HepG2 (cell line): Measurements from ENCODE around the gene STEAP1. TPM values are rescaled to one million over a fixed set of nuclear protein-coding genes. Genes with fewer than 3 reads are reported as not detected.
A peak's percentile ranks its signal among the peaks of the same experiment; 100 is the strongest.

ENCODE experiments used
- CENPX ChIP-seq: sonication (generic); formaldehyde crosslinking; IDR thresholded peaks from 2 replicates; pipeline ENCODE4 v1.9.0; 2021; ENCODE audit warnings: mild to moderate bottlenecking, missing genetic modification reagents, moderate library complexity
- CHD4 ChIP-seq: fragments of 200-600 bp; sonication (generic); IDR thresholded peaks from 2 replicates; pipeline ENCODE4 v1.7.0; 2017; ENCODE audit warnings: mild to moderate bottlenecking, low read length, borderline replicate concordance
- KLF13 ChIP-seq: sonication (generic); formaldehyde crosslinking; IDR thresholded peaks from 2 replicates; pipeline ENCODE4 v1.4.0; 2020; ENCODE audit warnings: mild to moderate bottlenecking, missing genetic modification reagents
- LBX2 ChIP-seq: sonication (generic); formaldehyde crosslinking; IDR thresholded peaks from 2 replicates; pipeline ENCODE4 v1.5.0; 2020; ENCODE audit warnings: missing genetic modification reagents, mild to moderate bottlenecking, borderline replicate concordance
- MTA3 ChIP-seq: sonication (generic); formaldehyde crosslinking; IDR thresholded peaks from 2 replicates; pipeline ENCODE4 v1.4.0; 2020; ENCODE audit warnings: missing genetic modification reagents
- NFYC ChIP-seq: IDR thresholded peaks from 2 replicates; pipeline ENCODE4 v1.6.1; 2016; ENCODE audit warnings: missing genetic modification reagents, missing compliant biosample characterization
- PRMT3 ChIP-seq: sonication (generic); formaldehyde crosslinking; IDR thresholded peaks from 2 replicates; pipeline ENCODE4 v1.8.1; 2022; ENCODE audit warnings: low read depth, mild to moderate bottlenecking, moderate library complexity, missing genetic modification reagents, borderline replicate concordance
- RARG ChIP-seq: sonication (generic); formaldehyde crosslinking; IDR thresholded peaks from 2 replicates; pipeline ENCODE4 v1.4.0; 2020; ENCODE audit warnings: low read depth, mild to moderate bottlenecking, missing genetic modification reagents
- THAP11 ChIP-seq: IDR thresholded peaks from 2 replicates; pipeline ENCODE4 v1.6.1; 2016; ENCODE audit warnings: missing biosample characterization, missing genetic modification reagents
- TSC22D2 ChIP-seq: sonication (generic); formaldehyde crosslinking; IDR thresholded peaks from 2 replicates; pipeline ENCODE4 v1.5.1; 2020; ENCODE audit warnings: missing genetic modification reagents, mild to moderate bottlenecking, borderline replicate concordance
- ZNF205 ChIP-seq: IDR thresholded peaks from 2 replicates; pipeline ENCODE4 v1.6.1; 2018; ENCODE audit warnings: missing biosample characterization, missing genetic modification reagents
- ZNF839 ChIP-seq: sonication (generic); formaldehyde crosslinking; IDR thresholded peaks from 2 replicates; pipeline ENCODE4 v1.4.0; 2020; ENCODE audit warnings: missing genetic modification reagents, mild to moderate bottlenecking, borderline replicate concordance
- polyA plus RNA-seq, 8 experiments: library from polyadenylated mRNA; depleted of rRNA in 3 of 8; stranded (reverse) in 7 of 8; unstranded in 1 of 8; fragments of >200 nt; fragmentation: Illumina TruSeq in 4 of 8; extraction: Trizol in 4 of 8; gene quantifications; 2 replicates each; pipeline versions ENCODE4 v1.2.1 to v1.2.3, GENCODE V29; 2011 to 2016; ENCODE audit warnings: low read depth in 4 of 8, missing spikeins in 1 of 8, mixed read lengths in 1 of 8; ENCODE audit not compliant: insufficient read depth in 1 of 8
- total RNA-seq, 5 experiments: library from RNA; depleted of rRNA; stranded (reverse); fragments of >200 nt; fragmentation: Illumina TruSeq; extraction: Trizol; gene quantifications; 2 replicates each; pipeline ENCODE4 v1.2.3, GENCODE V29; 2016; ENCODE audit warnings: low read depth in 1 of 5
- TF ChIP-seq, protein P1 (sequence below): IDR thresholded peaks from 2 replicates; pipeline ENCODE4 v1.6.1; 2016; ENCODE audit warnings: missing compliant biosample characterization, missing genetic modification reagents, borderline replicate concordance
- TF ChIP-seq, protein P2 (sequence below): sonication (generic); formaldehyde crosslinking; IDR thresholded peaks from 2 replicates; pipeline ENCODE4 v1.8.0; 2022; ENCODE audit warnings: mild to moderate bottlenecking, missing genetic modification reagents, moderate library complexity

Gene STEAP1
- total and polyA plus RNA-seq, 2 of the 13 experiments (the other 11 are each of a cell fraction or from before 2014, with no cell fraction given): 23.2 to 24.2 TPM

DNA sequence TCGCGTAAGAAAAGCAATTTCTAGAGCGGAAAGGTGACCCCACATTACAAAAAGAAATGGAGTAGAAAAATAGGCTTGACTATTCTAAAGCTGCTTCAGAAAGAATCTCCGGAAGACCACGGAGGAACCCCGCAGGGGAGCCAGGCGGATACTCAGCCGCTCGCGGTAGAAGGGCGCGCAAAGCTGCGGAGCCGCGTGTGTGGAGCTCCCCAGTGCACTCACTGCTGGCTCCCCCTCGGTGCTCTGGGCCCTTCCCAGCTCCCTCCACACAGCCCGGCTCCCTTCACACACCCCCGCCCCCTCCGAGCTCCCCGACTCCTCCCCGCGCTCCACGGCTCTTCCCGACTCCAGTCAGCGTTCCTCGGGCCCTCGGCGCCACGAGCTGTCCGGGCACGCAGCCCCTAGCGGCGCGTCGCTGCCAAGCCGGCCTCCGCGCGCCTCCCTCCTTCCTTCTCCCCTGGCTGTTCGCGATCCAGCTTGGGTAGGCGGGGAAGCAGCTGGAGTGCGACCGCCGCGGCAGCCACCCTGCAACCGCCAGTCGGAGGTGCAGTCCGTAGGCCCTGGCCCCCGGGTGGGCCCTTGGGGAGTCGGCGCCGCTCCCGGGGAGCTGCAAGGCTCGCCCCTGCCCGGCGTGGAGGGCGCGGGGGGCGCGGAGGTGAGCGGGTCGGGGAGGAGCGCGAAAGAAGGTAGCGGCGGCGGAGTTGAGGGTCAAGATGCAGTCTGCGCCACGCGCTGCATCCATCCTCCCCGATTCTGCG, 57.3 kb downstream of the STEAP1 start, which contains the start of gene STEAP2 (continued):
- TF ChIP-seq LBX2 (CRISPR knock-in tag): peak; percentile 90
- TF ChIP-seq KLF13 (CRISPR knock-in tag): peak; percentile 81; the same call in 1 of the 2 replicates
- TF ChIP-seq CHD4: no peak
- TF ChIP-seq MTA3 (CRISPR knock-in tag): no peak
- TF ChIP-seq RARG (CRISPR knock-in tag): 0 out of 2 replicates have a peak, but pooled peaks have one; percentile 50
- TF ChIP-seq PRMT3 (CRISPR knock-in tag): peak; percentile 30; the same call in 1 of the 2 replicates
- TF ChIP-seq NFYC (CRISPR knock-in tag): no peak
- TF ChIP-seq TSC22D2: no peak
- peak; percentile 88 for TF ChIP-seq ZNF839 (CRISPR knock-in tag)
- TF ChIP-seq THAP11 (CRISPR knock-in tag): peak; percentile 49; the same call in 1 of the 2 replicates
- peak; percentile 42; the same call in 1 of the 2 replicates for TF ChIP-seq ZNF205 (CRISPR knock-in tag)
- TF ChIP-seq, protein P1, sequence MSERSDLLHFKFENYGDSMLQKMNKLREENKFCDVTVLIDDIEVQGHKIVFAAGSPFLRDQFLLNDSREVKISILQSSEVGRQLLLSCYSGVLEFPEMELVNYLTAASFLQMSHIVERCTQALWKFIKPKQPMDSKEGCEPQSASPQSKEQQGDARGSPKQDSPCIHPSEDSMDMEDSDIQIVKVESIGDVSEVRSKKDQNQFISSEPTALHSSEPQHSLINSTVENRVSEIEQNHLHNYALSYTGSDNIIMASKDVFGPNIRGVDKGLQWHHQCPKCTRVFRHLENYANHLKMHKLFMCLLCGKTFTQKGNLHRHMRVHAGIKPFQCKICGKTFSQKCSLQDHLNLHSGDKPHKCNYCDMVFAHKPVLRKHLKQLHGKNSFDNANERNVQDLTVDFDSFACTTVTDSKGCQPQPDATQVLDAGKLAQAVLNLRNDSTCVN (CRISPR knock-in tag): no peak
- TF ChIP-seq, protein P2, sequence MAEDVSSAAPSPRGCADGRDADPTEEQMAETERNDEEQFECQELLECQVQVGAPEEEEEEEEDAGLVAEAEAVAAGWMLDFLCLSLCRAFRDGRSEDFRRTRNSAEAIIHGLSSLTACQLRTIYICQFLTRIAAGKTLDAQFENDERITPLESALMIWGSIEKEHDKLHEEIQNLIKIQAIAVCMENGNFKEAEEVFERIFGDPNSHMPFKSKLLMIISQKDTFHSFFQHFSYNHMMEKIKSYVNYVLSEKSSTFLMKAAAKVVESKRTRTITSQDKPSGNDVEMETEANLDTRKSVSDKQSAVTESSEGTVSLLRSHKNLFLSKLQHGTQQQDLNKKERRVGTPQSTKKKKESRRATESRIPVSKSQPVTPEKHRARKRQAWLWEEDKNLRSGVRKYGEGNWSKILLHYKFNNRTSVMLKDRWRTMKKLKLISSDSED (CRISPR knock-in tag): no peak
- TF ChIP-seq CENPX: no peak
